HEK293 (cell line): ENCODE data around the gene CRACR2A.

Experiments used
- GLI2 ChIP-seq: fragments of 450-650 bp; formaldehyde crosslinking; IDR thresholded peaks from 2 replicates; pipeline ENCODE4; 2017; ENCODE audit warnings: missing biosample characterization, missing genetic modification characterization, low read depth, borderline replicate concordance
- GLIS2 ChIP-seq: fragments of 450-650 bp; formaldehyde crosslinking; IDR thresholded peaks from 2 replicates; pipeline ENCODE4 v1.5.1; 2016; ENCODE audit warnings: missing biosample characterization, missing genetic modification characterization
- HOXD13 ChIP-seq: sonication (generic); formaldehyde crosslinking; IDR thresholded peaks from 2 replicates; pipeline ENCODE4 v1.8.0; 2022; ENCODE audit warnings: missing genetic modification reagents, borderline replicate concordance
- KLF16 ChIP-seq: fragments of 450-650 bp; formaldehyde crosslinking; IDR thresholded peaks from 2 replicates; pipeline ENCODE4 v1.5.1; 2017; ENCODE audit warnings: missing biosample characterization, missing genetic modification characterization
- OSR2 ChIP-seq: fragments of 450-650 bp; formaldehyde crosslinking; IDR thresholded peaks from 2 replicates; pipeline ENCODE4 v1.5.1; 2016; ENCODE audit warnings: missing biosample characterization, missing genetic modification characterization
- PRDM1 ChIP-seq: fragments of 450-650 bp; formaldehyde crosslinking; IDR thresholded peaks from 2 replicates; pipeline ENCODE4; 2016; ENCODE audit warnings: missing biosample characterization, missing genetic modification characterization
- YY1 ChIP-seq: fragments of 450-650 bp; formaldehyde crosslinking; IDR thresholded peaks from 2 replicates; pipeline ENCODE4 v1.5.1; 2018; ENCODE audit warnings: missing biosample characterization, missing genetic modification characterization
- ZBTB11 ChIP-seq: fragments of 450-650 bp; formaldehyde crosslinking; conservative IDR thresholded peaks from 2 replicates; pipeline ENCODE4 v1.5.1; 2016; ENCODE audit warnings: low read depth, missing biosample characterization, missing genetic modification characterization
- ZFP3 ChIP-seq: fragments of 450-650 bp; formaldehyde crosslinking; IDR thresholded peaks from 2 replicates; pipeline ENCODE4 v1.5.1; 2016; ENCODE audit warnings: low read depth, missing biosample characterization, missing genetic modification characterization
- ZNF138 ChIP-seq: fragments of 450-650 bp; formaldehyde crosslinking; IDR thresholded peaks from 2 replicates; pipeline ENCODE4 v1.5.1; 2016; ENCODE audit warnings: missing biosample characterization, missing genetic modification characterization, borderline replicate concordance
- ZNF148 ChIP-seq: fragments of 450-650 bp; formaldehyde crosslinking; IDR thresholded peaks from 2 replicates; pipeline ENCODE4 v1.5.0; 2017; ENCODE audit warnings: missing biosample characterization, missing genetic modification characterization, borderline replicate concordance
- ZNF169 ChIP-seq: fragments of 450-650 bp; formaldehyde crosslinking; IDR thresholded peaks from 2 replicates; pipeline ENCODE4 v1.5.1; 2016; ENCODE audit warnings: missing biosample characterization, missing genetic modification characterization
- ZNF175 ChIP-seq: fragments of 450-650 bp; formaldehyde crosslinking; IDR thresholded peaks from 2 replicates; pipeline ENCODE4 v1.5.1; 2016; ENCODE audit warnings: missing biosample characterization, missing genetic modification characterization
- ZNF18 ChIP-seq: fragments of 450-650 bp; formaldehyde crosslinking; IDR thresholded peaks from 2 replicates; pipeline ENCODE4 v1.5.1; 2016; ENCODE audit warnings: missing biosample characterization, missing genetic modification characterization
- ZNF324 ChIP-seq: fragments of 450-650 bp; formaldehyde crosslinking; IDR thresholded peaks from 2 replicates; pipeline ENCODE4 v1.5.1; 2016; ENCODE audit warnings: missing biosample characterization, missing genetic modification characterization
- ZNF37A ChIP-seq: fragments of 450-650 bp; IDR thresholded peaks from 2 replicates; pipeline ENCODE4 v1.5.1; 2018; ENCODE audit warnings: missing biosample characterization, missing genetic modification characterization
- ZNF391 ChIP-seq: fragments of 450-650 bp; formaldehyde crosslinking; IDR thresholded peaks from 2 replicates; pipeline ENCODE4 v1.5.1; 2016; ENCODE audit warnings: low read depth, missing biosample characterization, missing genetic modification characterization, borderline replicate concordance
- ZNF510 ChIP-seq: fragments of 450-650 bp; formaldehyde crosslinking; IDR thresholded peaks from 2 replicates; pipeline ENCODE4 v1.5.1; 2018; ENCODE audit warnings: mild to moderate bottlenecking, missing genetic modification characterization, missing biosample characterization; ENCODE audit not compliant: insufficient replicate concordance
- ZNF513 ChIP-seq: fragments of 450-650 bp; IDR thresholded peaks from 2 replicates; pipeline ENCODE4 v1.5.1; 2018; ENCODE audit warnings: missing biosample characterization, missing genetic modification characterization
- ZNF514 ChIP-seq: fragments of 450-650 bp; formaldehyde crosslinking; IDR thresholded peaks from 2 replicates; pipeline ENCODE4 v1.5.1; 2016; ENCODE audit warnings: missing biosample characterization, missing genetic modification characterization
- ZNF530 ChIP-seq: fragments of 450-650 bp; formaldehyde crosslinking; IDR thresholded peaks from 2 replicates; pipeline ENCODE4 v1.5.1; 2016; ENCODE audit warnings: low read depth, missing biosample characterization, missing genetic modification characterization
- ZNF585B ChIP-seq: fragments of 450-650 bp; formaldehyde crosslinking; IDR thresholded peaks from 2 replicates; pipeline ENCODE4 v1.5.1; 2016; ENCODE audit warnings: missing biosample characterization, missing genetic modification characterization
- ZNF639 ChIP-seq: fragments of 450-650 bp; formaldehyde crosslinking; IDR thresholded peaks from 2 replicates; pipeline ENCODE4 v1.5.1; 2016; ENCODE audit warnings: missing biosample characterization, missing genetic modification characterization
- ZNF645 ChIP-seq: fragments of 450-650 bp; formaldehyde crosslinking; IDR thresholded peaks from 2 replicates; pipeline ENCODE4; 2016; ENCODE audit warnings: missing biosample characterization, missing genetic modification characterization
- ZNF670 ChIP-seq: fragments of 450-650 bp; formaldehyde crosslinking; IDR thresholded peaks from 2 replicates; pipeline ENCODE4 v1.5.1; 2016; ENCODE audit warnings: missing biosample characterization, missing genetic modification characterization, low read depth
- ZSCAN23 ChIP-seq: fragments of 450-650 bp; formaldehyde crosslinking; IDR thresholded peaks from 2 replicates; pipeline ENCODE4 v1.5.1; 2016; ENCODE audit warnings: missing biosample characterization, missing genetic modification characterization

CRACR2A gene

GRCh38 chr12:3604748-3605586 is 147.9 kb downstream of the CRACR2A start (continued):
- no peak for TF ChIP-seq ZBTB11
- no peak for TF ChIP-seq GLI2
- no peak for TF ChIP-seq ZNF510 (tag by site-specific recombination)
- no peak for TF ChIP-seq ZNF530 (tag by site-specific recombination)
- TF ChIP-seq ZNF645 (tag by site-specific recombination), result no peak
- no peak for TF ChIP-seq ZNF37A (tag by site-specific recombination)
- peak; percentile 85 for TF ChIP-seq ZNF18 (tag by site-specific recombination)
- peak; percentile 71; the same call in 1 of the 2 replicates for TF ChIP-seq PRDM1
- TF ChIP-seq ZNF639 (tag by site-specific recombination), result no peak
- TF ChIP-seq YY1 (tag by site-specific recombination), result no peak
- no peak for TF ChIP-seq ZNF324 (tag by site-specific recombination)
- no peak for TF ChIP-seq ZFP3 (tag by site-specific recombination)
- TF ChIP-seq ZNF670 (tag by site-specific recombination), result no peak
- no peak for TF ChIP-seq ZNF169 (tag by site-specific recombination)
- TF ChIP-seq OSR2 (tag by site-specific recombination), result no peak
- no peak for TF ChIP-seq HOXD13
- TF ChIP-seq ZNF514, result no peak
- TF ChIP-seq ZNF148 (tag by site-specific recombination), result no peak
- TF ChIP-seq KLF16, result no peak
- no peak for TF ChIP-seq ZNF175
- TF ChIP-seq ZNF391 (tag by site-specific recombination), result no peak
- TF ChIP-seq ZSCAN23 (tag by site-specific recombination), result no peak
- TF ChIP-seq ZNF585B, result no peak
- TF ChIP-seq GLIS2 (tag by site-specific recombination), result no peak
- TF ChIP-seq ZNF138 (tag by site-specific recombination), result no peak
- TF ChIP-seq ZNF513, result 0 out of 2 replicates have a peak, but pooled peaks have one; percentile 33
